NB4 (cell line): ENCODE data around the gene PROC.

Experiments used
- CTCF ChIP-seq: IDR thresholded peaks from one replicate; pipeline ENCODE4 v1.5.1; 2012; ENCODE audit warnings: low read depth, low read length
- MAX ChIP-seq: IDR thresholded peaks from 2 replicates; pipeline ENCODE4 v1.6.1; 2011; ENCODE audit warnings: low read depth, low read length

- TF ChIP-seq CTCF (no peak), MAX (no peak)
Observed at GRCh38 chr2:127456960-127457359, 38.7 kb downstream of the PROC start.
